GM08714 (cell line): ENCODE data around the gene TRMT112.

Source experiments
- H3K4me3 ChIP-seq: fragments of 200-500 bp; sonication (Bioruptor generic); 2 replicates; pipeline ENCODE4 v1.5.1; 2014; ENCODE audit warnings: mild to moderate bottlenecking, low read length, inconsistent platforms
- ZNF274 ChIP-seq: IDR thresholded peaks from 2 replicates; pipeline ENCODE4 v1.6.1; 2012; ENCODE audit warnings: mild to moderate bottlenecking, low read depth, low read length

Gene TRMT112

DNA sequence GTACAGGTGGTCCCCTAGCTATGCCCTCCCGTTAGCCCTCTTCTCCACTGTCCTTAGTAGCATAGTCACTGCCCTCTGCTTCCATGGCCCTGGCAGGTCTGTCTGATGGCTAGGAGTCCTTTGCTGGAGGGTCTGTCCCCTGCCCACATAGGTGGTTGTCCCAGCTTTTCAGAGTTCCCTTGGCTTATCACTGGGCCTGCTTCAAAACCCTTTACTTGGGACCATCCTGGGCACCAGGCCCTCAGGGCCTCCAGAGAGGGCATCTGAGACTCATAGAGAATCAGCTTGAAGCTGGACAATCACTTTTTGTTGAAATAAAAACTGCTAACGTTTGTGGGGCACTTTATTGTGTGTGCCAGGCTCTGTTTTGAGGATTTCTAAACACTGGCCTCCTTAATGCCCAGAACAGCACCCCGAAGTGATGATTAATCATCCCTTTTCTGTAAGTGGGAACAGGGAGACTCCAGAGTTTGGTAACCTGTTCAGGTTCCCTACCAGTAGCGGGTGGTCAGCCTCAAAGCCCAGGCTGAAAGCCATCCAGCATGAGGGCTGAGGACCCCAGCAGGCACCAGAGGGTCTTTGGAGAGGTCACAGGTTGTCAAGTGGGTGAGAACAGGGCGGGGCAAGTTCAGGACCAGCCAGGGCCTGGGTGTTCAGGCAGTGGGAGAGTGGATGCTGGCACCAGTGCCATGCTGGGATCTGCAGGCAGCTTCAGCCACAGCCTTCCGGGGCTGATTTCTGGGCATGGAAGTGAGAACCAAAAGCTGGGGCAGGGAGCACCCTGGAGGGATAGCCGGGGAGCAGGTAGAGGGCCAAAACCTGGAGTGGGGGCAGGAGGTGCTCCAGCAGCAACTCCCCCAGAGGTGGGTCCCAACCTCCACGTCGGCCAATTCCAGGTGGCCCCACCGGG lies 26.8 kb downstream of the TRMT112 start:
- no peak overlapping the region for H3K4me3 ChIP-seq
- TF ChIP-seq ZNF274: no peak

DNA sequence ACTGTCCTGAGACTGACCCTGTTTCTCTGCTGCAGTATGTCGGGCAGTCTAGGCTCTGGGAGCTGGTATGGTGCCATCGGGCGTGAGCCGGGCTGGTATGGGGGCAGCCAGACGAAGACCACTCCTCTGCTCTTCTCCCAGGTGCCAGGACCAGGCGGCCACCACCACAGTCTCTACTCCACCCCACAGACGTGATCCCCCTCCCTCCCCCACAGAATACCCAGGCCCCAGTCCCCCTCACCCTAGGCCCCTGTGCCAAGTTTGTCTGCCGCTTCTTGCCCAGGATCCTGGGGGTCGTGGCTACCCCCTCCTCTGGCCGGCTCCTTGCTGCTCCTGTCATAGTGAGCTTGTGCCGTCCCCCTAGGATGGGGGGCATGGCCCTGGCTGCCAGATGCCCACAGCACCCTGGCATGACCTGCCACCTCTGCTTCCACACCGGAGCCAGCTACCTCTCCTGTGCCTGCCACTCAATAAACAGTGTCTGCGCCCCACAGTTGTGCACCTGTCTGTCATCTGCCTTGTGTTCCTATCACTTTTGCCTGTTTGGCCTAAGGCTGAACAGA lies 28.3 kb downstream of the TRMT112 start:
- H3K4me3 ChIP-seq: no peak overlapping the region
- TF ChIP-seq ZNF274: no peak

DNA sequence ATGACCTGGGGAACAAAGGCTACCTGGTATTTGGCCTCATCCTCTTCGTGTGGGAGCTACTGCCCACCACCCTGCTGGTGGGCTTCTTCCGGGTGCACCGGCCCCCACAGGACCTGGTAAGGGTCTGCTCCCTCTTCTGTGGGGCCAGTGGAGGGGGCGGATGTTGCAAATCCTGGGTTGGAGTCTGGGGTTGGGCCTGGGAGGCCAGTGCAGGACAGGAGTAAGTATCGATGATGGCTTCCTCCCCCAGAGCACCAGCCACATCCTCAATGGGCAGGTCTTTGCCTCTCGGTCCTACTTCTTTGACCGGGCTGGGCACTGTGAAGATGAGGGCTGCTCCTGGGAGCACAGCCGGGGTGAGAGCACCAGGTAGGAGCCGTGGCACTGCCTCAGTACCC lies 29.0 kb downstream of the TRMT112 start:
- H3K4me3 ChIP-seq: no peak overlapping the region
- TF ChIP-seq ZNF274: no peak

DNA sequence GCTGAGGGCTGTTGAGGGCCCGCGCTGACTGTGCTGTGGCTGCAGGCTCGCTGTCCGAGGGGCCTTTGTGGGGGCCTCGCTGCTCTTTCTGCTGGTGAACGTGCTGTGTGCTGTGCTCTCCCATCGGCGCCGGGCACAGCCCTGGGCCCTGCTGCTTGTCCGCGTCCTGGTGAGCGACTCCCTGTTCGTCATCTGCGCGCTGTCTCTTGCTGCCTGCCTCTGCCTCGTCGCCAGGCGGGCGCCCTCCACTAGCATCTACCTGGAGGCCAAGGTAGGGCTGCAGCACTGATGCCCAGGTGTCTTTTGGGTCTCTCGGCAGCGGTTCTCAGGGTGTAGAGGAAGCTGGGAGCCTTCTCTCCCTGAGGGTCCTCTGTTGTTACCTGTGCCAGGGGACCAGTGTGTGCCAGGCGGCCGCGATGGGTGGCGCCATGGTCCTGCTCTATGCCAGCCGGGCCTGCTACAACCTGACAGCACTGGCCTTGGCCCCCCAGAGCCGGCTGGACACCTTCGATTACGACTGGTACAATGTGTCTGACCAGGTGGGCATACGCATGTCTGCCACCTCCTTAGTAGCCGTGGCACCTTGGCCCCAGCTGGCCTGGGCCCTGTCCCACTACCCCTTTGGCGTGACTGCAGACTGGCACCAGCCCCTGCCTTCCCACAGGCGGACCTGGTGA lies 29.5 kb downstream of the TRMT112 start:
- no peak for TF ChIP-seq ZNF274
- H3K4me3 ChIP-seq: no peak overlapping the region

DNA sequence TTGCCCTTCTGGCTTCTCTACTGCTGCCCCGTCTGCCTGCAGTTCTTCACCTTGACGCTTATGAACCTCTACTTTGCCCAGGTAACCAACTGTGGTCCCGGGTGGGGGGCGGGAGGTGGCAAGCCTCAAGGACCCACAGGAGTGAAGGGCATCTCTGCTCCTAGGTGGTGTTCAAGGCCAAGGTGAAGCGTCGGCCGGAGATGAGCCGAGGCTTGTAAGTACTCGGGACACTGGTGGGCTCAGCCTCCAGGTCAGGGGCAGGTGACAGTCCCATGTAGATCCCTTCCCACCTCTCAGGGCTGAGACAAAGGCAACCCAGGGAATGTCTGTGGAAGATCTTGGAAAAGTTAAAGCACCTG lies 30.6 kb downstream of the TRMT112 start:
- H3K4me3 ChIP-seq: no peak overlapping the region
- TF ChIP-seq ZNF274: no peak

DNA sequence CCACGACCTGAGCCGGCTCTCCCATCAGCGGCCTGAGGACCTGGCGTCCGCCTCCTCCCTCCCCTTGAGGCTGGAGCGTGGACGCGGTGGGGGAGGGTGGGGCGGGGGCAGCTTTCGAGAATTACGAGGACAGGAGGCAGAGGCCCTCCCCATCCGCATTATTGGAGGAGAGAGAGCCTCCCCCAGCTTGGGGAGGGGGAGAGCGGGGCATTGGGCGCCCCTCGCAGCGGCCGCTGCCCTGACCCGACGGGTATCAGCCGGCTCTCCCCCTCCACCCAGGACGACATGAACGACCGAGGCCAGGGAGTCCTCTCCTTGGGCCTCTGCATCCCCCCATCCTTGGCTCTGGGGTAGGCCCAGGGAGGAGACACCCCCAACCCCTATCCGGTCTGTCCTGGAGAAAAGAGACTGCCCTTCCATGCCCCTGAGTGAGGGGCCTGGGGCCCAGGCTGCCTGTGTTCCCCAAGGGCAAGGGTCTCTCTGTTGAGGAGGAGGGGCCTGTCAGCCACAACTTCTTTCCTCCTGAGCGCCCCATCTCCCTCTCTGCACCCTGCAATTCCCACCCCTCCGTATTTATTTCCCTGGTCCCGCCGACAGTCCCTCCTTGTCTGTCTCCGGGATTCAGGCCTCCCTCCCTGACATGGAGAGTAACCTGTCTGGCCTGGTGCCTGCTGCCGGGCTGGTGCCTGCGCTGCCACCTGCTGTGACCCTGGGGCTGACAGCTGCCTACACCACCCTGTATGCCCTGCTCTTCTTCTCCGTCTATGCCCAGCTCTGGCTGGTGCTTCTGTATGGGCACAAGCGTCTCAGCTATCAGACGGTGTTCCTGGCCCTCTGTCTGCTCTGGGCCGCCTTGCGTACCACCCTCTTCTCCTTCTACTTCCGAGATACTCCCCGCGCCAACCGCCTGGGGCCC lies 31.2 kb downstream of the TRMT112 start:
- TF ChIP-seq ZNF274: no peak
- peak overlapping the region; percentile 78; the same call in 1 of the 2 replicates for H3K4me3 ChIP-seq

DNA sequence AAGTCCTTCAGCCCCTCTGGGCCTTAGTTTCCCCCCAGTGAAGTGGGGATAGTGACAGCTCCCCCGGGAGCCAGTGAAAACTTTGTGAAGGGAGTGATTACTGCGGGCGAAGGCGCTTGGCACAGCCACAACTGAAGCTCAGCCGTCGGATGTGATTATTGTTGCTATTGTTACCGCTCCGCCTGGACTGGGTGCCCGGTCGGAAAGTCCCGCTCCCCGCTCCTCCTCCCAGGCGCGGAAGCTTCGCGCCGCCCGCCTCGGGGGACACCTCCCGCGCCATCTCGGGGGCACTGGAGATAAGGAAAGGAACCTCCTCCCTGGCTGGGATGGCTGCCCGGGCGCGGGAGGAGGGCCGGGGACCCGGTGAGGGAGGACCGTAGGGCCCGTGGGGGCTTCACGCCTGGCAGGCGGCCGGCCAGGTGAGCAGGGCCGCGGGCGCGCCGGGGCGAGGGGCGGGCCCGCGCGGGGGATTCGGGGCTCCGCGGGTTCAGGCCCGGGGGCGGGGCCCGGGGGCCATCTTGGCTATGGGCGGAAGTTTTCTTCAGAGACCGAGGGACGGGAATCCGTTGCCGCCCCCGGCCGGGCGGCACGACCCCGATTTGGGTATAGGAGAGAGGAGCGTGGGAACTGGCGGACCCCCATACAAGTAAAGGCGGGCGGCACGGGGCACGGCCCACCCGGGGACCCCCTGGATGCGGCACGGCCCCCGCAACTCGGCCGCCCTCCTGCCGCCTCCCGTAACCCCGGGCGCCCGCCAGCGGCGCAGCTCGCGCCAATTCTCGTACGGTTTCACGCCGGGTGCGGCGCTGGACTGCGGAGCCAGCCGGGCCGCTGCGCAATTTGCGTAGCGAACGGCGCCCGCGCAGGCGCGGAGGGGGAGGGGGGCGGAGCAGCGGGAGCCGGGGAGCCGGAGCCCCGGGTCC lies 32.1 kb downstream of the TRMT112 start, which contains the start of gene GPR137:
Gene GPR137, plus strand, starts transcription at position 887 of the 923 bp plus-strand sequence. CDS start 677 bp downstream, outside the sequence.
- TF ChIP-seq ZNF274: no peak

DNA sequence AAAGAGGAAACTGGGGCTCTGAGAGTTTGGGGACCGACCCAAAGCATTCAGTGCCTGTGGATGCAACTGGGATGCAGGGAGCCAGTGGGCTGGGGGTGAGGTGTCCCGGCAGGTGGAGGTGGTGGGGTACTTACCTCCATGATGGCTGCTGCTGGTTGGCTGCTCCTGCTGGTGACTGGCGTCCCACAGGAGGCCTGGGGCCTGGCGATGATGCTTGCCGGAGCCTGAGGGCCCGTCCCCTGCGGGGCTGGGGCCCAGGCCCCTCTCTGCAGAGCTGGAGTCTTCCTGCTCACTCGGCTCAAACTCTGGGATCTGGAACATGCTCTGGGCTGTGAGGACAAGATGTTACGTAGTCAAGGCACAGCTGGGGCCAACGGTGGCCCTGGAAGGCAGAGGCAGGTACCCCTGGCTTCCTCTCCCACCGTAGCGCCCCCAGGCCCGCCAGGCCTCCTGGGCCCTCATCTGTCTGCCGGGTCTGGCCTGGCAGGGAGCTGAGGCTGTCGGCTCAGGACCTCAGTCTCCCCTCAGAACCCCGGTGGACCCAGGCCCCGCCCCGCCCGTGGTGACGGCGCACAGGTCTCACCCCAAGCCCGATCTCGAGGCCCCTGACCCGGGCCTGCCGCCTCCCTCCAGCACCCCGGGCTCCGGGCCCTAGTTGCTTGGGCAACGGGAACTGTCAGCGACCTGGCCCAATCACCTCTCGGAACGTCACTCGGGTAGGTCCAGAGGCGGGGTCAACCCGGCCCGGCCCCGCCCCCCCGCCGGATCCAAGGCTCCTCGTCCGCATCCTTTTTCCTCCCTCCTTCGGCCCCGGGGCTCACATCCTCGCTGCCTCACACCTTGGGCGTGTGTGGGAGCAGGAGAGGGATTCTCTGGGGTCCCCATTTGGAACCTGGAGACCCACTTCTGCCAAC lies 33.1 kb downstream of the TRMT112 start, which contains the start of gene BAD:
Gene BAD, minus strand, starts transcription at position 618 of the 914 bp plus-strand sequence. Its CDS starts 297 bp downstream, at position 321.
- TF ChIP-seq ZNF274: no peak
- H3K4me3 ChIP-seq: peak within 1 kb of the TSS; percentile 78

More for the DNA sequence above, 32.1 kb downstream of the TRMT112 start, which contains the start of gene GPR137:
- H3K4me3 ChIP-seq: peak within 1 kb of the TSS; percentile 78

DNA sequence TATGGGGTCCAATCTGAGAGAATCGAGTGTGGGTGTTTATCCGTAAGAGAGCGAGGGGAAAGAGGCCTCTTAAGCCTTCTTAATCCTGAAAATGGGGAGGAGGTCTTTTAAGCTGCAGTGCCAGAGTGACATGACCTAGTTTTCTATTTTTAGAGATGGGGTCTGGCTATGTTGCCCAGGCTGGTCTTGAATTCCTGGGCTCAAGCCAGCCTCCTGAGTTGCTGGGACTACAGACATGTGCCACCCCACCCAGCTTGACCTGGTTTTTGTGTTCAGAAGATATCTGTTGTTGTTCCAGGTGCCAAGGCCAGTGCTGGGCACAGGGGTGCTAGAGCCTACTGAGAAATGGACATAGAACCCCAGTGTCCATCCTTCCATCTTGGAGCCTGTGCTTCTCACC lies 34.3 kb downstream of the TRMT112 start:
- no peak for TF ChIP-seq ZNF274
- no peak overlapping the region for H3K4me3 ChIP-seq

DNA sequence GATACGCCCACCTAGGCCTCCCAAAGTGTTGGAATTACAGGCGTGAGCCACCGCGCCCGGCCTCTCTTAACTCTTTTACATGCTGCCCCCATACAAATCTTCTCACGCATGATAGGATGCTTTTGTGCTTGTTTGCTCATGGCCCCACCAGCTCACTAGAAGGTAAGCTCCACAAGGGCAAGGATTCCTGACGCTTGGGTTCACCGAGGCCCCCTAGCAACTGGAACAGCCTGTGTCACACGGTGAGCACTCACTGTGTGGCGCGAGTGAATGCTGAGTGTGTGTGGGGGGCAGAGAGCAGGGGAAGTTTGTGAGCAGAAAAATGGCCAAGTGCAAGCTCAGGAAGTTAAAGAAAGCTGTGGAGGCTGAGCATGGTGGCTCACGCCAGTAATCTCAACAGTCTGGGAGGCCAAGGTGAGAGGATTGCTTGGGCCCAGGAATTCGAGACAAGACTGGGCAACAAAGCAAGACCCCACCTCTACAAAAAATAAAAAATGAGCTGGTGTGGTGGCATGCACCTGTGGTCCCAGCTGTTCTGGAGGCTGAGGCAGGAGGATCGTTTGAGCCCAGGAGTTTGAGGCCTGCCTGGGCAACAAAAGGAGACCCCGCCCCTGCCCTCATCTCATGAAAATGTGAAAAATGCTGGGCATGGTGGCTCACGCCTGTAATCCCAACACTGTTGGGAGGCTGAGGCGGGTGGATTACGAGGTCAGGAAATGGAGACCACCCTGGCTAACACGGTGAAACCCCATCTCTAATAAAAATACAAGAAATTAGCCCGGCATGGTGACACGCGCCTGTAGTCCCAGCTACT lies 35.2 kb downstream of the TRMT112 start:
- TF ChIP-seq ZNF274: no peak
- no peak overlapping the region for H3K4me3 ChIP-seq
